NCI-H2196 (cell line): Measurements from ENCODE around the gene ARHGAP6.
"Not testable (repeated sequence)": the region's sequence is repeated elsewhere in the genome, so short reads cannot be mapped to it uniquely, and the experiment has no call there.

Experiments used
- DNase-seq: peaks from one replicate; lab custom pipeline; 2025; ENCODE audit not compliant: unreplicated experiment; lab: John Stamatoyannopoulos, UW

ARHGAP6 gene

DNA sequence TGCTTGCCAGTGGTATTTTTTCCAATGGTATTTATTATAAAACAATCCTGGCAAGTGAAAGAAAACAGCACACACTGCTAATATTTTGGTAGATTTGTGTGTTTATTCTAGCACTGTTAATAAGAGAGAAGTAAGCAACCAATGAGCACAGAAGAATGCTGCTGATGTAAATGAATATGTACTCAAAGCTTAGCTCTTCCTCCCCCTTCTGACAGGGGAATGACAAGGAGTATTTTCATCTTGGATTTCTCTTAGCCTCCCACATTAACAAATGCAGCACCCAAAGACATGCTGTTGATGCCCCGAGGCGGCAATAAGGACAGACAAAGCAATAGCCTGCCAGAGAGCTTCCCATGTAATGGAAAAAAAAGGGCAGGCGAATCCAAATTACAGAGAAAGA is 18.6 kb downstream of the ARHGAP6 start:
- no peak for DNase-seq

DNA sequence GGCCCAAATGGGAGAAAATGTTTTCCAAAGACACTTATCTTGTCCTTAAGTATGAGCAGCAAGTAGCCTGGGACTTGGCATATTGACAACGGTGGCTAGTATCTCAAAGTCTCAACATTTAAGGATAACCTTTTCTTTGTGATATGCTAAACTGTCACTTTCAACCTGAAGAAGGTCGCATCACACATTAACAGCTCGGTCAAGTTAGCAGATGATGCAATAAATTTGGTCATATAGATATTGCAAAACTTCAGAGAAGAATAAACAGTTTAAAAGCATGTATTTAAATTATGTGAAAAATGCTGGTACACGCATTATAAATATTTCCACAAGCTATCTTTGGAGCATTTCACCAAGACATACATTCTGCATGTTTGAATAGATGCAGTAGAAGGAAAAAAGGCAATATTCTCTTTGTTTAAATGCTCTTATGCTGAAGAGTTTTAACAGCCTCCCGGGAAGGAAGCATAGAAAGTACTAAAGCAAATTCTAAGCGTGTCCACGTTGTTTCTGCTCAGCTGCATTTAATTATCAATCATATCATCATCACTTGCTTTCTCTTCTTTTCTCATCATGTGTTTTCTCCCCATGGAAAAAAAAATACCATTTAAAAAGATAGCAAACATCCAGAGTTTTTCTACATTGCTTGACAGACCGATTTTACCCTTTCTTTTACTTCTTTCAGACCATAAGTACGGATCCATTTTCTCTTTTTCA is 24.2 kb downstream of the ARHGAP6 start:
- DNase-seq, result no peak

DNA sequence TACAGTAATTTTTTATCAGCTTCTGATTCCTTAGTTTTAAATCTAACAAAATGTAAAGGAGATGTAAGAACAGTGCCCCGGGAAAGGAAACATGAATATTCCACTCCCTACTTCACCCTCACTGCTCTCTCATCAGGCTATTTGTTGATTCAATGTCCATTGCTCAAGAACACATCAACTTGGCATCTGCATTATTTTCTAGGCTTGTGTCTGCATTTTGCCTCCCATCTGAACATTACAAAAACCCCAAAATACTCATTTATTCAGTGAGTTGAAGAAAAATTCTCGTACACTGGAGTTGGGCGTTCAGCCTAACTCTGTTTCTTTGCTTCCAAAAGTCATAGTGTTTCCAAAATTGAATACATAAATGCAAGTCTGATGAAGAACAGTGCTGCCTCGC is 25.6 kb downstream of the ARHGAP6 start:
- no peak for DNase-seq

DNA sequence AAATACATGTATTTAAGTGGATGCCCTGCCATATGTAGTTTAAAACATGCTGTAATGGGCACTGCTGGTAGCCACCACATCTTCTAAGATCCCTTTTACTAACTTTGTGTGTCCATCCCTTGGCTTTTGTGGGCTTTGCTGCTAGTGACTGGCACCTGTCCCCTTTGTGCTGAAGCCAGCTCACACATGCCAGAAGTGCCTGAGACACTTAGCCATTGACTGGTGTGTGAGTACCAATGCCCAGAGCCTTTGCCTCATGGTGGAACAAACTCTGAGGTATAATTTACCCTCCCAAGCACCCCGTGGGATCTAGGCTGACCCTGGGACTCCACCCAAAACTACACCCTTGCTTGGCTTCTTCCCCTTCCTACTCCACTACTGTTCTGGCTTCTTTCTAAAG is 33.0 kb downstream of the ARHGAP6 start:
- DNase-seq, result no peak

DNA sequence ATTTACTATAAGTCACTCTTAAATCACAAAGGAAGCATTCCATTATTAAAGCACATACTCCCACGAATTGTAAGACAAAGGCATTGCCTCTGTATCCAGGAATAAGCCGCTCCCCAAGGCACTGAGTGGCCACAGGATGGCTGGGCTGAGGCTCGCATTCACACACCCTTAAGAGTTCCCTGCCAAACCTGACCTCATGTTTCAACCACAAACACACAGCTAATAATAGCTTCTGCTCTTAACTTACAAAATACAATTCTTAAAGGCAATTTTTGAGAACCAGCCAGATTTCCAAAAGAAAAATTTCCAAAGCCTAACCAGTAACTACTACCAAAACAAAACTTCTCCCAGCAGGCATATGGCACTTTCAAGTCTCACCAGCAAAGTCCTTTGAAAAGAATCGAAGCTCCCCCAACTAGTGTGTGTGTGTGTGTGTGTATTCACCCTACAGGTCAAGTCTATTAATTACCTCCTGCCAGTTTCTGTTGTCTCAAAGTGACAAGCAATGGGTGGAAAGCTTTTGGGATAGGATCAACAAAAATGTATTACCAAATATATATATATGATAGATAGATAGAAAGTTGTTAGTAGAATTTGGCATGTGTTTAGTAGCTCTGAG is 36.0 kb downstream of the ARHGAP6 start:
- no peak for DNase-seq

DNA sequence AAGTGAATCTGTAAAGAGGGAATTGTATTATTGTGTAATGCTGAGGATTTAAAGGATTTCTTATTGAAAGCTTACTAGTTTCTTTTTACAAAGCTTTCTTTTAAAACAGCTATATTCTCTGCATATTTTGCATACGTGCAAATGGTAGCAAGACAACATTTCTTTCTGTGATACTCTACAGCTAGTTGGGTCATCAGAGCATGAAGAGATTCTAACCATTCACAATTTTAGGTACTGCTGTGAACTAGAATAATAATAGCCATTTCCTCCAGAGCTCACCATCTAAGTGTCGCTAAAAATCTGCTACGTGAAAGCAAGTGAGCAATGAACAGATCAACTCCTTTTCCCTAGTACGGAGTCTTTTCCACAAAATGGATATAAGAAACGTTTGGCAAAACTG is 37.3 kb downstream of the ARHGAP6 start:
- no peak for DNase-seq

DNA sequence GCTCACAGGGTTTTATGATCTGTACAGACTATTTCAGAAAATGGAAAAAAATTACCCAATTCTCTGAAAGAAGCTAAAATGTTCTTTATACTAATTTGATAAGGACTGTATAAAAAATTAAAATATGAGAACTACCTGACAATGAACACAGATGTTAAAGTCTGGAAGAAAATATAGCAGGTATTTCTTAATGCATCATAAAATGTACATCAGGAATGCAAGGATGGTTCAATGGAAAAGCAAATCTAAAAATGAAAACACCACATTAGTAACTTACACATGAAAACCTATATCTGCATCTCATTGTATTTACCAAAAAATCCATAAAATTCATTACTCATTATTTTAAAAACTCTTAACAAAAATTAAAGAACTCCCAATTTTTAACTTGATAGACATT is 39.4 kb downstream of the ARHGAP6 start:
- DNase-seq, result no peak

DNA sequence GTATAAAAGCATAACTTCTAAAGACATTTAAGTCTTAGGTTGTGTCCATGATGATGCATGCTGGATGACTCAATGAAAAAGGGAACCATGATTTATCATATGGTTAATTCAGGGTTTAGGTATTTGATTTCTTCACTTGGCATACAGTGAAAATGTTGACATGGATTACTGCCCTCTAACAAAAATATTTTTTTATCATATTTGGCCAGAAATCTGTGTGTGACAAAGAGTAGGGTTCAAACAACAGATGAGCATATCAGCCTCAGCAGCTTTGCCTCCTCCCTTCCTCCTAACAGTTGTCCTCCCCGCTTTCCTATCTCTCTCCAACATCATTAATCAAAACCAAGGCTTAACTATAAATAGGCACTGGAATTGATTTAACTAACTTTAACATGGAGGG is 46.3 kb downstream of the ARHGAP6 start:
- DNase-seq, result no peak

DNA sequence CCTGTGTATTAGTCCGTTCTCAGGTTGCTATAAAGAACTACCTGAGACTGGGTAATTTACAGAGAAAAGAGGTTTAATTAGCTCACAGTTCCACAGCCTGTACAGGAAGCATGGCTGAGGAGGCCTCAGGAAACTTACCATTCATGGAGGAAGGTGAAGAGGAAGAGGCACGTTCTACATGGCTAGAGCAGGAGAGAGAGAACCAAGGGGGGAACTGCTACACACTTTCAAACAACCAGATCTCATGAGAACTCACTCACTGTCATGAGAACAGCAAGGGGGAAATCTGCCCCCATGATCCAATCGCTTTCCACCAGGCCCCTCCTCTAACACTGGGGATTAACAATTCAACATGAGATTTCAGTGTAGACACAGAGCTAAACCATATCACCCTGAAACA is 51.5 kb downstream of the ARHGAP6 start:
- DNase-seq, result not testable (repeated sequence)

DNA sequence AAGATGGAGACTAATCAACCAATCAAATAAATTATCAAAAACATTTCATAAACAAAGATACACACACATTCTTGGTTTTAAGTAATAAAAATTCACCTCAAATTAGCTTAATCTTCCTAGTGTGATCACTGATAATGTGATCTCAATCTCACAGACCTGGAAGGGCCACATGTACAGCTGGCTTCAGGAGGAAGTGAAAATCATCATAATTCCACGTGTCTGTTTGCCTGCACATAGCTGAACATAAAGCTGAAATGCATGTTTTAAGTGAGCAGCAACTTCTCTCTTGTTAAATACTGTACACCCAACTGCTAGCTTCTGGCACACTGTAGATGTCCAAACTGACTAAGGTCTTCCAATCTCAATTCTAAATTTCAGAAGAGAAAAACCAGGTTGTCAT is 53.8 kb downstream of the ARHGAP6 start:
- DNase-seq, result no peak

DNA sequence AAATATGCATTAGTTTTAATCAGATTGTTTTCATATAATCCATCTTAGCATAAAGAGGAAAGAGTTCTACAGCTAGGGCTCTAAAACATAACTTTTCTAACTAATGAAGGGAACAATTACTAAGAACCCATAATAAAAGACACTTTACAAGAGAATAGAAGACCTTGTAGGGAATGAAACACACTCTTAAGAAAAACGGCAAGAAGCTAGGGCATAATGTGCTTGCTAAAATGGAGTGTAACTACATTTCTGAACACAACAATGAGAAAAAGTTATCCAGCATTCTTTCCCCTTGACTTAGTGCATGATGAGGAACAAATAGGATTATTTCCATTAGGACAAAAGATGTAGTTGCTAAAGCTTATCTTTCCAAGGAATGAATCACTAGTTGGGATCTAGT is 54.6 kb downstream of the ARHGAP6 start:
- no peak for DNase-seq

DNA sequence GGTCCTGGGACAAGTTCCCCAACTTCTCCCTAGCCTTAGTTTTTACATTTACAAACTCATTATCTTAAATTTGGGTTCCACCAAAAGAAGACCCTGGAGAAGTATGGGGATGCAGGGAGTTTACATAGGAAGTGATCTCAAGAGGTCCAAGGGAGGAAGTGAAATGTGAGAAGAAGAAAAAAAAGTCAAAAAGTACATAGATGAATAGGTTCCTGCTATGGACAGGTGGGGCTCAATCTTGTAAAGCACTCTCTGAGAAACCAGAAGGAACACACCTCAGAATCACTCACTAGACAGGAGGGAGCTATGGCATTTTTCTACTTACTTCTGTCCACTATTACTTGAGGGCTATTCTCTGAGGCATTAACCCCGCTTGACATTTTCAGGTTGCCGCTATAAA is 56.6 kb downstream of the ARHGAP6 start:
- no peak for DNase-seq

DNA sequence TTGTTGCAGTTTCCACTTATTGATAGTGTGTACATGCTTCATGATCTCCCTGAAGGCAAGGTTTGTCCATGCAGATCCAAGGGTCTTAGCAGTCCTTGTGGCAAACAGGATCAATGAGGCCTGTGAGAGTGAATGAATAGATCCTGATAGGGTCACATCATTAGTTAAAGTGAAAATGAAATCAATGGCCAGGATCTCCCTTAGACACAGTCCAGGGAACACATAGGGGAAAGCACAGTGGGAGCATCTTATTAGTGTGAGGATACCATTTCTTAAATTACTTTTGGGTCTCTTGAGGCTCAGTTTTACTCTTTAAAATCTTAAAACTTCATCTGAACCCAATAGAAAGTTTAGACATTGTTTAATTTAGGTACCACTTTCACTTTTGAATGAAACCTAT is 59.3 kb downstream of the ARHGAP6 start:
- DNase-seq, result no peak

DNA sequence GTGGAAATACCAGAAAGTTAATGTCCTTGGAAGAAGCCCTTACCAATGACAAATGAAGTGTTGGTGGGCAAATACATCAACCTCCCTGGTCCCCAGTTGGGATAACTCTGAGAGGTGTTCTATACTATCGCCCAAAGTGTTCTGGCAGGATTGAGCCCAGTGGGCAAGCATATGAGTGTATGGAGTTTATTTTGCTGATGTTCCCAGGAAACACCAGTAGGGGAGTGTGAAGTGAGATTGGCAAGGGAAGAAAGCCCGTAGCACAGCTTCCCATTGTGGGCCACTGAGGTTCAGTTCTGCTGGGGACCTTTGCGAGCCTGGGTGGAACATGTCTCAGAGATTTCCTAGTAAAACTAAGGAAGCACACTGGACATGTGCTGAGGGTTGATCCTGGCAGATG is 65.1 kb downstream of the ARHGAP6 start:
- DNase-seq, result no peak

DNA sequence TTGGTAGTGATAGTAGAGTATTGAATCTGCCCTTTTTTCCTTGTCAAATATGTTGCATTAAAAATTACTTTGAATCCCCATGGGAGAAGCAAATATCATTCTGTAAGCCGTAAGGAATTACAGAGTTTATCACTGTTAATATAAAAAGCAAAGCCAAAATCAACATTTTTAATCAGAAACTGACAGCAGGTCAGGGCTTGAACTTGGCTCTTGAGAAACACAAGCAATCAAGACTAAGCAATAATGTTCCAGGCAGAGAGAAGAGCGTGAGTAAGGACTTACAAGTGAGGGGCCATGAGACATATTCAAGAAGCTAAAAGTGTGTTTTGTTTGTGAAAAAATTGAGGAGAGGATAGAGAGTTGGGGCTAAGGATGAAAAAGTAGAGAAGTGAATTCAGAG is 68.2 kb downstream of the ARHGAP6 start:
- DNase-seq, result no peak

DNA sequence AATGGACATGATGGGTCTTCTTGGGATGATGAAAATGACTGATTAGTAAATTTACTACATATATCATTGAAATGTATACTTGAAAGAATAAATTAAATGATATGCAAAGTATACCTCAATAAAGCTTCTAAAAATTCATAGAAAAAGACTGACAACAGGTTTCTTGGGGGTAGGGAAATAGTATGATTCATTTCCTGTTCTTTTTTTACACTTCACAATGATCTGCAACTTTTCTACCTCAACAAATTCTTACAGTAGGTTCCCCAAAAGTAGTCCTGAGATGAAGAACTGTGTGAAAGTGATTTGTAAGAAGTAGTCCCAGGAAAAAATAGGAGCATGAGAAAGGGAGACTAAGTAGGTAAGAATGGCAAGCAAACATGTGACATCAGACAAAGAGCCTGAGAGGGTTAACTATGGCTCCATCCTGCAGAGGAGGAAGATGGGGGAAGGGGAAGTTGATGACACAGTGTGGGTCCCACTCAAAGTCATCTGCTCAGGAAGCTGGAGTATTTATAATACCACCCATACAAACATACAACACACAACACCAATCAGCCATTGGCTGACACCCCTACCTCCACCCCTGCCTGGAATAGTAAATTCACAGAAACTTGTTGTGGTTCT is 73.9 kb downstream of the ARHGAP6 start:
- DNase-seq, result no peak

DNA sequence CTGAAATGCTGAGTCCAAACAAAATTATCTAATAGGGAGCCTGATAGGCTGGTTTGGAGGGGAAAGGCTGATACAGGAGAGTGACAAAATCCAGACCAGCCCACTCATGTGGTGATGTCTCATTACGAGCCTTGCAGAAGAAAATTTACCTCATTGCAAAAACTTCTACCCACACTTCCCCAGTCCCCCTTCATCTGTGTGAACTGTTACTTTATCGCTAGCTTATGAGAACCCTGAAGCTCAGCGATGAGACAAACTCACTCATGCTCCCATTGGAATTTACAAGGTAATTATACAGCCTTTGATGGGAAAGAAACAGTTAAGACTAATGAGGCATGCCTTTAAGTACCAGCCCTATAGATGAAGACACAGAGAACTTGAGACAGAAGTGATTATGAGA is 76.1 kb downstream of the ARHGAP6 start:
- no peak for DNase-seq

DNA sequence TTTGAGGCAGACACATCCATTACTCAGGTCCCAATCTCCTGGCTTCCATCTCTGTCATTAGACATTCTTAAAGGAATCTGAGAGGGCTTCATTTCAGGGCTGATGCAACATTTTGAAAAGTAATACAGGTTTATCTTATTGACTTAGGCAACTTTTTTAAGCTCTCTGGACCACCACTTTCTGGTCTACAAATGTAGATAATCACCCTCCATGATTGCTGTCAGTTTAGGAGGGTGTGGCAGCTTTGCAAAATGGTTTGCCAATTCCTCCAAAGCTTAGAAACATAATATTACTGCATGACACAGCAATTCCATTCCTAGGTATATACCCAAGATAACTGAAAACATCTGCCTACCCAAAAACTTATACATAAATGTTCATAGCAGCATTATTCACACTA is 77.6 kb downstream of the ARHGAP6 start:
- DNase-seq, result no peak

DNA sequence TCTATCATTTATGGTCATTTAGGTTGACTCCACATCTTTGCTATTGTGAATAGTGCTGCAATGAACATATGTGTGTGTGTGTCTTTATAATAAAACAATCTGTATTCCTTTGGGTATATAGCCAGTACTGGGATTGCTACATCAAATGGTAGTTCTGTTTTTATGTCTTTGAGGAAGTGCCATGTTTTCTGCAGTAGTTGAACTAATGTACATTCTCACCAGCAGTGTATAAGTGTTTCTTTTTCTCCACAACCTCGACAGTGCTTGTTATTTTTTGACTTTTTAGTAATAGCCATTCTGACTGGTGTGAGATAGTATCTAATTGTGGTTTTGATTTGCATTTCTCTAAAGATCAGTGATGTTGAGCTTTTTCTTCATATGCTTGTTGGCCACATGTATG is 80.5 kb downstream of the ARHGAP6 start:
- DNase-seq, result no peak

DNA sequence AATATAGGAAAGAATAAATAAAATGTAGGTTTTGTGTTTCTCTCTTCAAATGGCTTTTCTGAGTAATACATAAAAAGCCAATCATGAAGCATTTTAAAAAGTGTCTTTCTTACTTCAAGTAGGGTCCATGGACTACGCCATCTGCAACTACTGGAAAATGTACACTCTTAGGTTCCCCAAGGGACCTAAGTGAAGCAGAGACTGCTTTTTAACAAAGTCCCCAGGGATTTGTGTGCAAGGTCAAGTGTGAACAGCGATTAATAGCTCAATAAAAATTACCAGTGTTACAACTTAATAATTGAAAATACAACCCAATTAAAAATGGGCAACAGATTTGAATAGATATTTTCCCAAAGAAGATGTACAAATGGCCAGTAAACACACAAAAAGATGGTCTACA is 84.9 kb downstream of the ARHGAP6 start:
- DNase-seq, result no peak

DNA sequence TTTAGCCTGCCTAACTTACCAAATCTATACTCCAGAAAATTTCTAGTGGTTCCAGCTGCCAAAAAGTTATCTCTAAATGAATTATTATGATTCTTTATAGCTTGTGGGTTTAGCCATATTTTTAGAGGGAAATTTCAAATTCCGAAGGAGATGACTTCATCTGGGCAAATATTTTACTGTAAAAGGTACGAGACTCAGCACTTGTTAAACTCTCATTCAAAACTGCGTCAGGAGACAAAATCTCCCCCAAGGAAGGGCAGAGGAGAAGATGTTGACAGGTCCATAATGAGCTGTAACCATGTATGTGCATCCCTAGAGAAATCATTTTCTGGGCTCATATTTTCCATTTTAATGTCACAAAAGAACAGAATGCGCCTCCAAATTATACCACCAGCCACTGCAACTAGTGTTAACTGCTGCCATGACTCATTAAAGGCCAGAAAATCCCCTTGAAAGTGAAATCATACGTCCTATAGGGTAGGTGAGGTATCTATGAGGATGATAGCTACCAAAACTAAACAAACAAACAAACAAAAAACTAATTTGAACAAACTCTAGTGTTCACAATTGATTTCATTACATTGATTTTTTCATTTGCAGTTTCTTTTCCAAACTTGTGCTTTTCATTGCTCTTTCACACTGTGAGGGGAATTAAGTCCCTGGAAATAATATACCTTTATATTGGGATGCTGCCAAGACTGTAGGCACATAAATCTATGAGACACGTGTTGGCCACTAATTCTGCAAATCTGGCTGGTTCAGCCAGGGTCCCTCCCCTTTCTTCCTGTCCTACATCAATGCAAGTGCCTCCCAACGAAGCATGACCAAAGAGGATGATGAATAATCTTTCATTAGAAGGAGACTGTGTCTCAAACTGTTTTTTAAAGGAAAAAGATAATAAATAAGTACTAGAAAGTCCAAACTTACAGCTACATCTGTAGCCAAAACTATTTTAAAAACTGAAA is 85.8 kb downstream of the ARHGAP6 start:
- DNase-seq, result no peak

DNA sequence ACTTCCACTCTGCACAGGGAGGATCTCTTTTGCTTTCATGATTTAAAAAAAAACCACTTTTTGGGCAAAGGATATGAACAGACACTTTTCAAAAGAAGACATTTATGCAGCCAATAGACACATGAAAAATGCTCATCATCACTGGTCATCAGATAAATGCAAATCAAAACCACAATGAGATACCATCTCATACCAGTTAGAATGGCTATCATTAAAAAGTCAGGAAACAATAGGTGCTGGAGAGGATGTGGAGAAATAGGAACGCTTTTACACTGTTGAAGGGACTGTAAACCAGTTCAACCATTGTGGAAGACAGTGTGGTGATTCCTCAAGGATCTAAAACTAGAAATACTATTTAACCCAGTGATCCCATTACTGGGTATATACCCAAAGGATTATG is 87.4 kb downstream of the ARHGAP6 start:
- not testable (repeated sequence) for DNase-seq
